ENCODE measurements around the gene ROCK1. TPM values are rescaled to one million over a fixed set of nuclear protein-coding genes. Genes with fewer than 3 reads are reported as not detected.

Gene ROCK1
- total RNA-seq, 4 donors from 2014 or later = 78.3 to 94.6 (median 91.4) TPM

- TF ChIP-seq EP300 (IDR thresholded peaks at IDR 0.05) = no peak
- TF ChIP-seq POLR2A (IDR thresholded peaks at IDR 0.05) = no peak
- TF ChIP-seq CTCF (IDR thresholded peaks at IDR 0.05) = no peak
- H3K36me3 ChIP-seq = peaks cover 0 to 7% (median 0%) of the 10 kb centered on the region in 3 donors
- H3K27ac ChIP-seq = no peak overlapping the region
- no peak for DNase-seq (ENCODE audit: low spot score in 2 of 2)
- H3K27me3 ChIP-seq = no peaks in the 10 kb centered on the region
- no peaks in the 10 kb centered on the region for H3K9me3 ChIP-seq
- peaks cover 0 to 9% (median 3%) of the 10 kb centered on the region in 4 donors for H3K4me1 ChIP-seq
- no peak overlapping the region for H3K4me3 ChIP-seq
Measured at GRCh38 chr18:21064347-21064746, 47.3 kb downstream of the ROCK1 start.

- H3K4me1 ChIP-seq = peaks cover 0 to 14% (median 0%) of the 10 kb centered on the region in 4 donors
- DNase-seq (ENCODE audit: low spot score in 2 of 2) = no peak
- H3K9me3 ChIP-seq = no peaks in the 10 kb centered on the region
- TF ChIP-seq EP300 (IDR thresholded peaks at IDR 0.05) (no peak), POLR2A (IDR thresholded peaks at IDR 0.05) (no peak), CTCF (IDR thresholded peaks at IDR 0.05) (no peak)
- WGBS, 2 donors = 32 to 36% methylated on average over 1 of the region's 1 CpG
- H3K27ac ChIP-seq = no peak overlapping the region
- H3K36me3 ChIP-seq = peaks cover 0 to 7% (median 0%) of the 10 kb centered on the region in 3 donors
- H3K4me3 ChIP-seq = no peak overlapping the region
- no peaks in the 10 kb centered on the region for H3K27me3 ChIP-seq
Measured at GRCh38 chr18:21063011-21063410, 48.6 kb downstream of the ROCK1 start.

GRCh38 chr18:21057112-21057511, 54.5 kb downstream of the ROCK1 start:
- Histone ChIP-seq H3K36me3 (peaks cover 0 to 7% (median 0%) of the 10 kb centered on the region in 3 donors), H3K4me3 (no peak overlapping the region), H3K9me3 (no peaks in the 10 kb centered on the region), H3K4me1 (peaks cover 0 to 39% (median 12%) of the 10 kb centered on the region in 4 donors), H3K27ac (no peak overlapping the region), H3K27me3 (no peaks in the 10 kb centered on the region)
- whole genome bisulfite sequencing, 2 donors = 92 to 93% methylated on average over 1 of the region's 1 CpG
- no peak for TF ChIP-seq EP300 (IDR thresholded peaks at IDR 0.05)
- no peak for TF ChIP-seq CTCF (IDR thresholded peaks at IDR 0.05)
- no peak for TF ChIP-seq POLR2A (IDR thresholded peaks at IDR 0.05)
- DNase-seq (ENCODE audit: low spot score in 2 of 2) = no peak

GRCh38 chr18:21056545-21056944, 55.1 kb downstream of the ROCK1 start:
- Histone ChIP-seq H3K4me3 (no peak overlapping the region), H3K27ac (no peak overlapping the region), H3K36me3 (peaks cover 0 to 7% (median 0%) of the 10 kb centered on the region in 3 donors), H3K27me3 (no peaks in the 10 kb centered on the region), H3K4me1 (peaks cover 0 to 44% (median 14%) of the 10 kb centered on the region in 4 donors), H3K9me3 (no peaks in the 10 kb centered on the region)
- TF ChIP-seq POLR2A (IDR thresholded peaks at IDR 0.05) (no peak), EP300 (IDR thresholded peaks at IDR 0.05) (no peak), CTCF (IDR thresholded peaks at IDR 0.05) (no peak)
- no peak for DNase-seq (ENCODE audit: low spot score in 2 of 2)

GRCh38 chr18:21054252-21054821, 57.3 kb downstream of the ROCK1 start:
- WGBS, 2 donors = 63 to 64% methylated on average over 3 of the region's 3 CpGs
- Histone ChIP-seq H3K9me3 (no peaks in the 10 kb centered on the region), H3K27ac (no peak overlapping the region), H3K4me3 (no peak overlapping the region), H3K36me3 (no peaks in the 10 kb centered on the region), H3K27me3 (no peaks in the 10 kb centered on the region), H3K4me1 (peaks cover 0 to 66% (median 20%) of the 10 kb centered on the region in 4 donors)
- no peak for TF ChIP-seq EP300 (IDR thresholded peaks at IDR 0.05)
- TF ChIP-seq POLR2A (IDR thresholded peaks at IDR 0.05) = no peak
- no peak for TF ChIP-seq CTCF (IDR thresholded peaks at IDR 0.05)
- DNase-seq (ENCODE audit: low spot score in 2 of 2) = no peak

Data from tibial nerve (tissue), 4 donors.